ENCODE measurements around the gene KCNC1. TPM values are rescaled to one million over a fixed set of nuclear protein-coding genes. Genes with fewer than 3 reads are reported as not detected.

Gene KCNC1
- total and polyA plus RNA-seq, 2 of the 13 experiments (the other 11 are each of a cell fraction or from before 2014, with no cell fraction given) = 0.01 to 0.04 TPM

DNA sequence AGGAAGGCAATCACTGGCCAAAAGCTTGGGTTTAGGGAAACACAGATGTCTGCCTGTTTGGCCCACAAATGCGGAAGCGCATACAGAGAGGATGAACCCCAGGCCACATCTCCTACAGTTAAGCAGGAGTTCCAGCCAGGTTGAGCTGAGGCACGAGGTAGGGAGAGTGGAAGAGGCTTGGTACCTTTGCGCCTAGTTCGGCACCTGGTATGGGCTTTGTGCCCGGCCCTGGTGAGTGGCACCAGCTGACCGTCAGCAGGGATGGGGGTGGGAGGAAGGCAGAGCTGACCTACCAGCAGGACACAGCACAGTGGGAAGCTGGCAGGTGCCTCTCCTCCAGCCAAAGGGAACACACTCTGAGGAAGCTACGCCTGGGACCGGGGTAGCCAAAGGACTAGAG is 57.6 kb downstream of the KCNC1 start:
- Histone ChIP-seq H2AFZ (ENCODE audit: low read length) (no peak overlapping the region), H4K20me1 (ENCODE audit: insufficient read depth, low read length) (no peaks in the 10 kb centered on the region), H3K27ac (ENCODE audit: extremely low read length, insufficient read depth, low read length) (no peak overlapping the region), H3K4me3 (replicated peaks in 1 of 3; ENCODE audit: insufficient read depth in 1 of 3, low read depth in 2 of 3, low read length in 3 of 3) (no peak overlapping the region), H3K9me3 (ENCODE audit: low read length) (no peaks in the 10 kb centered on the region), H3K9ac (ENCODE audit: insufficient read depth, low read depth, low read length) (no peak overlapping the region), H3K4me1 (ENCODE audit: insufficient read depth, low read length) (no peaks in the 10 kb centered on the region), H3K79me2 (ENCODE audit: insufficient read depth, low read length) (no peaks in the 10 kb centered on the region), H3K4me2 (ENCODE audit: low read depth, low read length) (no peak overlapping the region), H3K27me3 (ENCODE audit: control insufficient read depth in 1 of 2, insufficient read depth in 2 of 2, low read length in 2 of 2) (no peaks in the 10 kb centered on the region; a peak in 1 of 5 replicates), H3K36me3 (replicated peaks in 1 of 2; ENCODE audit: control insufficient read depth in 1 of 2, insufficient read depth in 2 of 2, low read length in 2 of 2) (peaks cover 1 to 8% of the 10 kb centered on the region in 2 experiments; a peak in 4 of 5 replicates)
- DNase-seq (ENCODE audit: low spot score) (no peak), ATAC-seq (no peak), FAIRE-seq (no peak)
- intact Hi-C loops (cut with micrococcal nuclease; ENCODE audit: unreplicated experiment) = no loop called here
- no peak for TF ChIP-seq ZNF75D (CRISPR knock-in tag; IDR thresholded peaks at IDR 0.05; ENCODE audit: borderline replicate concordance)
- TF ChIP-seq THYN1 (CRISPR knock-in tag; IDR thresholded peaks at IDR 0.05; ENCODE audit: borderline replicate concordance, low read depth) = no peak
- TF ChIP-seq CREM (IDR thresholded peaks at IDR 0.05) = no peak
- no peak for TF ChIP-seq CREM (CRISPR knock-in tag; IDR thresholded peaks at IDR 0.05)
- TF ChIP-seq, protein P1, sequence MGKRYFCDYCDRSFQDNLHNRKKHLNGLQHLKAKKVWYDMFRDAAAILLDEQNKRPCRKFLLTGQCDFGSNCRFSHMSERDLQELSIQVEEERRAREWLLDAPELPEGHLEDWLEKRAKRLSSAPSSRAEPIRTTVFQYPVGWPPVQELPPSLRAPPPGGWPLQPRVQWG (CRISPR knock-in tag; IDR thresholded peaks at IDR 0.05; ENCODE audit: borderline replicate concordance, low read depth) = no peak
- TF ChIP-seq ZNF34 (CRISPR knock-in tag; IDR thresholded peaks at IDR 0.05; ENCODE audit: borderline replicate concordance) = no peak
- TF ChIP-seq NFRKB (IDR thresholded peaks at IDR 0.05) = no peak
- no peak for TF ChIP-seq ZNF432 (CRISPR knock-in tag; IDR thresholded peaks at IDR 0.05; ENCODE audit: borderline replicate concordance)
- no peak for TF ChIP-seq ZFP37 (CRISPR knock-in tag; IDR thresholded peaks at IDR 0.05; ENCODE audit: borderline replicate concordance)
- no peak for TF ChIP-seq HOXA5 (CRISPR knock-in tag; IDR thresholded peaks at IDR 0.05)
- TF ChIP-seq ZNF33A (CRISPR knock-in tag; IDR thresholded peaks at IDR 0.05; ENCODE audit: borderline replicate concordance) = no peak
- no peak for TF ChIP-seq ZNF775 (CRISPR knock-in tag; IDR thresholded peaks at IDR 0.05; ENCODE audit: borderline replicate concordance)
- no peak for TF ChIP-seq SAFB2 (CRISPR knock-in tag; IDR thresholded peaks at IDR 0.05; ENCODE audit: borderline replicate concordance, low read depth)
- no peak for TF ChIP-seq NCOA1 (CRISPR knock-in tag; IDR thresholded peaks at IDR 0.05)
- TF ChIP-seq, protein P2, sequence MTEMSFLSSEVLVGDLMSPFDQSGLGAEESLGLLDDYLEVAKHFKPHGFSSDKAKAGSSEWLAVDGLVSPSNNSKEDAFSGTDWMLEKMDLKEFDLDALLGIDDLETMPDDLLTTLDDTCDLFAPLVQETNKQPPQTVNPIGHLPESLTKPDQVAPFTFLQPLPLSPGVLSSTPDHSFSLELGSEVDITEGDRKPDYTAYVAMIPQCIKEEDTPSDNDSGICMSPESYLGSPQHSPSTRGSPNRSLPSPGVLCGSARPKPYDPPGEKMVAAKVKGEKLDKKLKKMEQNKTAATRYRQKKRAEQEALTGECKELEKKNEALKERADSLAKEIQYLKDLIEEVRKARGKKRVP (CRISPR knock-in tag; IDR thresholded peaks at IDR 0.05) = no peak
- ChIA-PET CTCF (ENCODE audit: low intra/inter-chr PET ratio, low total read pairs) (no interaction called here), POLR2A (no interaction called here)
- no TSS peak for BruUV-seq (replicated peaks)
- in situ Hi-C loops (cut with HindIII; ENCODE audit: extremely low pct_ligation_motif_present, low pct_unique_long_range_greater_than_20kb) = no loop called here
- 97% methylated on average over 6 of the region's 9 CpGs for WGBS (ENCODE audit: low lambda C conversion rate)

Measured in HepG2 (cell line).